ENCODE measurements around the gene ARHGAP10.

GRCh38 chr4:147825451-147826287 lies 93.8 kb downstream of the ARHGAP10 start:
- TF ChIP-seq CTCF (IDR thresholded peaks at IDR 0.05) (no peak), EZH2 (IDR thresholded peaks at IDR 0.05; ENCODE audit: borderline replicate concordance, insufficient read depth, low read depth, low read length, poor library complexity, severe bottlenecking) (no peak)

All from B cell (primary cell).